HG03342 (cell line): ENCODE results near the gene PAGR1.

Experiments
- ATAC-seq: cut with Tn5 transposase; IDR thresholded peaks from one replicate; pipeline ENCODE4 v1.9.1; 2021; ENCODE audit warnings: mild to moderate bottlenecking, moderate library complexity; ENCODE audit not compliant: unreplicated experiment

The PAGR1 gene

GRCh38 chr16:29834079-29834478 lies 18.1 kb downstream of the PAGR1 start:
- no peak for ATAC-seq

DNA sequence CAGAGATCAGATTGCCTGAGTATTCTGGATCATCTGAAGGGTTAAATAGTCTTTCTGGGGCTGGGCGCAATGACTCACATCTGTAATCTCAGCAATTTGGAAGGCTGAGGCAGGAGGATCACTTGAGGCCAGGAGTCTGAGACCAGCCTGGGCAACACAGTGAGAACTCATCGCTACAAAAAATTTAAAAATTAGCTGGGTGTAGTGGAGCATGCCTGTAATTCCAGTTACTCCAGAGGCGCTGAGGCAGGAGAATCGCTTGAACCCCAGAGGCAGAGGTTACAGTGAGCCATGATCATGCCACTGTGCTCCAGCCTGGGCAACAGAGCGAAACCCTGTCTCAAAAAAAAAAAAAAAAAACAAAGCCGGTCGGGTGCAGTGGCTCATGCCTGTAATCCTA lies 20.0 kb downstream of the PAGR1 start:
- ATAC-seq: no peak

- ATAC-seq: no peak
These were observed 20.7 kb downstream of the PAGR1 start for GRCh38 chr16:29836623-29837022.

DNA sequence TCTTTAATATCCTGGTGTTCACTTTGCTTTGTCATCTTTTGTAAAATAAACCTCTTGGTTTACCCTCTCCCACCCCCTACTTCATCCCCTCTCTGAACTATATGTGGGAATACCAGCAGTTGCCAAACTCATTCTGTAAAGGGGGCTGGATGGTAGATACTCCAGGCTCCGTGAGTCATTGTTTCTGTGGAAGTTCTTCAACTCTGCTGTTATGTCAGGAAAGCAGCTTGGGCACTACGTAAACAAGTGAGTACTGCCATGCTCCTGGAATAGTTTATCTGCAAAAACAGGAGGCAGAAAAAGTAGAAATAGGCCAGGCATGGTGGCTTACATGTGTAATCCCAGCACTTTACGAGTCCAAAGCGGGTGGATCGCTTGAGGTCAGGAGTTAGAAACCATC lies 21.9 kb downstream of the PAGR1 start:
- no peak for ATAC-seq

DNA sequence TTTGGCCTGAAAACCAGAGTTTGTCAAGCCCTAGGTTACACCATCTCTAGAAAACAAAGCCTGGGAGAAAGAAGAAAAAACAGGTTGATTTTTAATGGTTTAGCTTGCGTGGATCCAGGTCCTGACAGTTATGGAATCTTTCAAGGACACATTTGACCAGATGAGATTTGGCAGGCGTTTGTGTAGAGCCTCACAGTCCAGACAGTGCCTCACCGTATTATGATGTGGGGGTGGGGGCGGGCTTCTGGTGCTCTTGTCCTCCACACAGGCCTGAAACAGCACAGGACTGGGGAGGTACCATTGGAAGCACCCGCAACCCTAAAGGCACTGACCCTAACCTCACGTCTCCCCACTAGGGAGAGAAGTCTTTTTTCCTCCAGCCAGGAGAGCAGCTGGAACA lies 23.9 kb downstream of the PAGR1 start:
- ATAC-seq: no peak

DNA sequence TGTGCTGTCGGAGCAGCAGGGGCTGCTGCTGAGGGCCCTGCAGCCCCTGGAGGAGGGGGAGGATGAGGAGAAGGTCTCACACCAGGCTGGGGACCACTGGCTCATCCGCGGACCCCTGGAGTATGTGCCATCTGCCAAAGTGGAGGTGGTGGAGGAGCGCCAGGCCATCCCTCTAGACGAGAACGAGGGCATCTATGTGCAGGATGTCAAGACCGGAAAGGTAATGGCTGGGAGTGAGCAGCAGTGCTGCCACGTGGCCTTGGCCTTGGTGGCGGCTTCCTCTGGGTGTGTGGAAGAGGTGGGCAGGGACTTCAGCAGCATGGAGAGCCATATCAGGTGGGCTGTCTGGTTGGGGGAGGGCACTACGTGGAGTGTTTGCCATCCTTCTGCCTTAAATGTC lies 24.3 kb downstream of the PAGR1 start:
- ATAC-seq: no peak

GRCh38 chr16:29841631-29842030 lies 25.7 kb downstream of the PAGR1 start:
- ATAC-seq: no peak

DNA sequence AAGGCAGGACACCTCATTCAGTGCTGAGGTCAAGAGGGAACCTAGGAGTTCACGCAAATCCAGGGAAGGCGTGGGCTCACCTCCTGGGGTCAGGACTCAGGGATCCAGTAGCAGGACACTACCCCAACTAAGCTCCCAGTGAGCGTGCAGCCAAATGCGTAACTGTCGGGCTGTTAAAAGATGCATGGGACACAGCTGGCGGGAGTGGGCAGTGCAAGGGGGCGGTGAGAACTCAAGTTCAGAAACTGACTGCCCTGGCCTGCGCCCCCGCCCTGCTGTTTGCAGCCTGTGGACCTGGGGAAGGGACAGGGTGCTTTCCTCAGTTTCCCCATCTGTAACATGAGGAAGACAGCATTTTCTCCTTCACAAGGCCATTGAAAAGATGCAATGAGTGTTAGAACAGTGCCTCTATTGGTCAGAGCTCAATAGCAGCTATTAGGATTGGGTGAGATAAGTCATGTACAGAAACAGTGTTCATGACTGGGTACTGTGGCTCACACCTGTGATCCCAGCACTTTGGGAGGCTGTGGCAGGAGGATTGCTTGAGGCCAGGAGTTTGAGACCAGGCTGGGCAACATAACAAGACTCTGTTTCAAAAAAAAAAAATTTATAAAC lies 26.9 kb downstream of the PAGR1 start:
- no peak for ATAC-seq

DNA sequence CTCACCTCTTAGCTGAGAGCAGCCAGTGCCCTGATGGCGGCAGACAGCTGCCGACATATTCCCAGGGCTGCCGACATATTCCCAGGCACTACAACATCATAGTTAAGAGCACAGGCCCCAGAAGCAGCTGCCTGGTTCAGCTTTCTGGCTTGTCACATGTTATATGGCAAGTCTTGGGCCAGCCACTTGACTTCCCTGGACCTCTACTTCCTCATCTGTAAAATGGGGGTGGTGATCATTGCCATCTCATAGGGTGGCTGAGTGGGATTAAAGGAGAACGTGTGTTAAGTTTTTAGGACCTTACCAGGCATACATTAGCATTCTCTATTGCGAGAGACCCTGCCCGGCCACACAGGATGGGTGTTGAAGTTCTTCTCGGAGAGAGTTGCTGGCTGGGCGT lies 28.0 kb downstream of the PAGR1 start:
- ATAC-seq: no peak

DNA sequence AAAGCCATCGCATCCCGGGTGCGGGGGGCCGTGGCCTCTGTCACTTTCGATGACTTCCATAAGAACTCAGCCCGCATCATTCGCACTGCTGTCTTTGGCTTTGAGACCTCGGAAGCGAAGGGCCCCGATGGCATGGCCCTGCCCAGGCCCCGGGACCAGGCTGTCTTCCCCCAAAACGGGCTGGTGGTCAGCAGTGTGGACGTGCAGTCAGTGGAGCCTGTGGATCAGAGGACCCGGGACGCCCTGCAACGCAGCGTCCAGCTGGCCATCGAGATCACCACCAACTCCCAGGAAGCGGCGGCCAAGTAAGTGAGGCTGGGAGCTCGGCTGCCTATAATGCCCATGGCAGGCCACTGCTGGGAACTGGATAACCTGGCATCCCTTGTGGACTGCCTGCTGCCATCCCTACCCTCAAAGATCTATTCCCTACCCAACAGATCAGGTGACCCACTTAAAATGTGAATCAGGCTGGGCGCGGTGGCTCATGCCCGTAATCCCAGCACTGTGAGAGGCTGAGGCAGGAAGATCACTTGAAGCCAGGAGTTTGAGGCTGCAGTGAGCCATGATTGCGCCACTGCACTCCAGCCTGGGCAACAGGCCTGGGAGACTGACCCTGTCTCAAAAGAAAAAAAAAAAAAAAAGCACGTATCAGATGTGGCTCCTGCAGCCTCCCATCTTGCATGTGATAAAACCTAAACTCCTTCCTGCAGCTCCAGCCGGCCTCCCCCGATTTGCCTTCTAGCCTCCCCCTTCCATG lies 28.8 kb downstream of the PAGR1 start:
- ATAC-seq: no peak

GRCh38 chr16:29845656-29846055 lies 29.7 kb downstream of the PAGR1 start:
- no peak for ATAC-seq

DNA sequence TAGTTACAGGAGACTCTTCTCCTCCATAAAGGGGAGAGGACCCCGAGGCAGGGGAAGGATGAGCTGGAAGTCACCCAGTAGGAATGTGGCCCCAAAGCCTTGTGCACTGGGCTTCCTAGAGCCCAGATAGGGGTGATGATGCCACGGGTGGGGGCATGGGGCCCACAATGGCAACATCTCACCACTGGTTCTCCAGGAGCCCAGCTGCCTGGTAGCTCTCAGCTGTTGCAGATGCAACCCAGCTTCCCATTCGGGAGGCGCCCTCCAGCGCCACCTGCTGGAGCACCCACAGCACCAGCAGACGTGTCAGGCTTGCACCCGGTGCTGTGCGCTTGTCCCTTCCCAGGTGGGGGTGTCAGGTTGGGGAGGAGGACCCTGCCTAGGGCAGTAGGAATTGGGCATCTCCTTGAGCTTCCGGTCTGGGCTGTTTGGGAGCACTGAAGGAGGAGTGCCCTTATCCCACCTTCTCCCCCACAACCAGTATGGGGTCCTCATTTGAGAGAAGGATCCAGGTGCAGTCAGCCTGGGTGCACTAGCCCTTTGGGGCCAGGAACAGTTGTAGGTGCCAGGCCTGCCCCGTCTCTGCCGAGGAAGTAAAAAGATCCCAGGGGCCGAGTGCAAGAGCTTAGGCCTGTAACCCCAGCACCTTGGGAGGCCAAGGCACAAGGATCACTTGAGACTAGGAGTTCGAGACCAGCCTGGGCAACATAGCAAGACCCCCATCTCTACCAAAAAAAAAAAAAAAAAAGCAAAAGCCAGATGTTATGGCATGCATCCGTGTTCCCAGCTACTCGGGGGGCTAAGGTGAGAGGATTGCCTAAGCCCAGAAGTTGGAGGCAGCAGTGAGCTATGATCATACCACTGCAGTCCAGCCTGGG lies 32.7 kb downstream of the PAGR1 start:
- no peak for ATAC-seq

DNA sequence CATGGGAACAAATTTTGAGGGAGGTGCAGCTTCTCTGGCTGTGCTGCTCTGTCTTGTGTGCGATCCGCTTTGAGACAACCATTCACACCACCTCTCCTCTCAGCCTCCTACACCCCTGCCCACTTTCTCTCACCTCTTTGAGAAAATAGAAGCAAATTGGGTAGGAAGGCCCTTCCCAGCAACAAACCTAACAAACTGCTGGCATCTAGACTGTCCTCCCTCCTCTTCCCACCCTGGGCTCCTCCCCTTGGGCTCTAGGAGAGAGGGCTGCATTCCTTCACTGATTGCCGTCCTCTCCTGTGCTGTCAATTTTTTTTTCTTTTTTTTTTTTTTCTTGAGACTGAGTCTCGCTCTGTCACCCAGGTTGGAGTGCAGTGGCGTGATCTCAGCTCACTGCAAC lies 33.6 kb downstream of the PAGR1 start:
- no peak for ATAC-seq

DNA sequence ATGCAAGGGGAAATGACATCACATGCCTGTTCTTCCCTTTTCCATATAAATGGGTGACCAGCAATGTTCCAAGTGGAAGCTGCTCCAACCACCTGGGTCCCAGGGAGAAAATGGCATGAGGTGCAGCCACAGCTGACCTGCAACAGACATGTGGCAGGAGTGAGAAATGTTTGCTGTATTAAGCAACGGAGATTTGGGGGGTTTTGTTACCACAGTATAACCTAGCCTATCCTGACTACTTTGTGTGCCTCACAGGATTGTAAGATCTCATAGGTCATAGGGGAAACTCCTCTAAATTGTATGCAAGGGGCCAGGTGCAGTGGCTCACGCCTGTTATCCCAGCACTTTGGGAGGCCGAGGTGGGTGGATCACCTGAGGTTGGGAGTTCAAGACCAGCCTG lies 35.0 kb downstream of the PAGR1 start:
- ATAC-seq: no peak

DNA sequence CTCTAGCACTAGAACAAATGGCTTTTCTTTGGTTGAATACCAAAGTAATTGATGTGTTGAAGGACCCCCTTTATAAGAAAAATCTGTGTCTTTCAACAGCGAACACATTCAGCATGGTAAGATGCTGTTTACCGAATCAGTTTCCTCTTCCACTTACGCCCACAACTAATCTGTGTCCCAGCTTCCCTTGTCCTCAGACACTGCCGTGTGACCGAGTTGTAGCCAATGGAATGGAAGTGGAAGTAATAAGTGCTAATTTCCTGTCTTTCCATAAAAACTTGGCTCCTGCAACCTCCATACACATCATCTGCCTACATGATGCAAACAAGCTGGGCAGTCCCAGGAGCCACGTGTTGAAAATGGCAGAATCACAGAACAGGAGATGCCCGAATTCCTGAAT lies 36.7 kb downstream of the PAGR1 start:
- ATAC-seq: no peak

DNA sequence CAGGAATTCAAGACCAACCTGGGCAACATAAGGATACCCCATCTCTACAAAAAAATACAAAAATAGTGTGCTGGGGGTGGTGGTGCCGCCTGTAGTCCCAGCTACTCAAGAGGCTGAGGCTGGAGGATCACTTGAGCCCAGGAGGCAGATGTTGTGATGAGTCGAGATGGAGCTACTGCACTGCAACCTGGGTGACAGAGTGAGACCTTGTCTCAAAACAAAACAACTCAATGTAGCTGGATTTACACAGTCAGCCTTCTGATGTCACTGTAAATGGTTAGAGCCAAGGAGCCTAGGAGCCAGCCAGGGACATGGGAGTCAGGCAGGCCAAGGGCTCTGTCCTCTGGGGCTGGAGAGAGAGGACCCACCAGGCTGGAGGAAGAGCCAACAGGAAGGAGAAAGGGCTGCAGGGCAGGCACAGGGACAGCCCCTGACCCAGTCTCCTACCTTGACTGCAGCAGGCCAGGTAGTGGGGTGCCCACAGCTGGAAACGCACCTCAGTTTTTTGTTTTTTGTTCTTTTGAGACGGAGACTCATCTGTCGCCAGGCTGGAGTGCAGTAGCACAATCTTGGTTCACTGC lies 38.7 kb downstream of the PAGR1 start:
- ATAC-seq: no peak

- ATAC-seq: no peak
These were observed 41.3 kb downstream of the PAGR1 start for GRCh38 chr16:29857133-29857760.

DNA sequence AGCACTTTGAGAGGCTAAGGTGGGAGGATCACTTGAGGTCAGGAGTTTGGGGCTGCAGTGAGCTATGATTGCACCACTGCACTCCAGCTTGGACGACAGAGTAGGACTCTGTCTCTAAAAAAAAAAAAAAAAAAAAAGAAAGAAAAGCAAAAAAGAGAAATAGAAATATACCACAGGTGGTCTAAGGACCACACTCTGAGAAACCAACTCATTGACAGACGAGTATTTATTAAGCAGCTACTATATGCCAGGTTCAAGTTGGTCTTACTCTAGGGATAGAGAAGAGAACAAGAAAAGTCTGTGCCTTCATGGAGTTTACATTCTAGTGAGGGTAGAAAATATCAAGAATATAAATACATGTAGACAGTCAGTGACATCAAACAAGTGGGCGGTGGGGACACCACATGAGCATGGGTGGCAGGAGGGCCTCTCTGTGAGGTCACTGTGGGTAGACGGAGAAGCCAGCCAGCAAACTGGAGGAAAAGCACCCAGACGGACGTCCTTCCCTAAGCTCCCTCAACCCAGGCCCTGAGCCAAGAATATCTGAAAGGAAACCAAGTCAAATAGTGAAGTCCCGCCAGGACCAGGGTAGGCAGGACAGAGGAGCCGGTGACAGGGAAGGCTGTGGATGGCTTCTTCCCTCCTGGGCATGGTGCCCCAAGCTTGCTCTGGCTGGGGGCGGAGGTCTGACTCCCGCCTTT lies 42.3 kb downstream of the PAGR1 start:
- ATAC-seq: no peak

DNA sequence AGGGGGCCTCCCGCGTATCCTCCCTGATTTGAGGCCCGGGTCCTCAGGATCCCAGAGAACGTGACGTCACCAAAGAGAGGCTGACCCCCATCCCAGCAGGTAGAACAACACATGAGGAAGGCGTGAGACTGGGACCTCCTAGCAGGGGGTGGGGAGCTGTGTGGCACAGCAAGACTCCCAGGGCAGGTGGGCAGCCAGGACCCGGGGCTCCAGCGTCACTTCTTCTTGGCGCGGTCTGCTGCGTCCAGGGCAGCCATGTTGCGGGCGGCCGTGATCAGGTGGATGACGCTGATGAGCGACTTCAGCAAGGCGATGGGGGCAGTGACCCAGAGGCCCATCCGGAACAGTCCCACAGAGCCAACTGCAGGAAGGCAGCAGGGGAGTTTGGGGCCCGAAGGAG lies 43.0 kb downstream of the PAGR1 start:
- no peak for ATAC-seq

GRCh38 chr16:29860218-29860617 lies 44.3 kb downstream of the PAGR1 start:
- no peak for ATAC-seq
